Loucy (cell line): Measurements from ENCODE around the gene HELZ.

ENCODE experiments used
- H2AFZ ChIP-seq: fragments of 200-600 bp; sonication (generic); 2 replicates; pipeline ENCODE4 v1.6.0; 2016; ENCODE audit warnings: antibody characterized with exemption, mild to moderate bottlenecking, low read length, moderate library complexity
- H3F3A ChIP-seq: fragments of 200-600 bp; 2 replicates; pipeline ENCODE4 v1.6.0; 2016; ENCODE audit warnings: antibody characterized with exemption, low read depth, mild to moderate bottlenecking
- H3K27me3 ChIP-seq: fragments of 200-600 bp; sonication (generic); 2 replicates; pipeline ENCODE4 v1.6.1; 2014; ENCODE audit warnings: low read length, mild to moderate bottlenecking; ENCODE audit not compliant: insufficient read depth, poor library complexity, severe bottlenecking
- H3K36me3 ChIP-seq: fragments of 200-600 bp; sonication (generic); 2 replicates; pipeline ENCODE4 v1.6.1; 2016; ENCODE audit warnings: low read length; ENCODE audit not compliant: insufficient read depth
- H3K4me1 ChIP-seq: fragments of 200-600 bp; sonication (generic); 2 replicates; pipeline ENCODE4 v1.5.1; 2014; ENCODE audit warnings: low read length, mild to moderate bottlenecking; ENCODE audit not compliant: insufficient read depth, poor library complexity, severe bottlenecking
- H3K4me2 ChIP-seq: fragments of 200-600 bp; sonication (generic); 2 replicates; pipeline ENCODE4 v1.6.0; 2014; ENCODE audit warnings: antibody characterized with exemption, low read length, low read depth, mild to moderate bottlenecking; ENCODE audit not compliant: poor library complexity, severe bottlenecking
- H3K4me3 ChIP-seq: fragments of 200-600 bp; sonication (generic); 2 replicates; pipeline ENCODE4 v1.5.1; 2014; ENCODE audit warnings: low read length, mild to moderate bottlenecking, mixed read lengths; ENCODE audit not compliant: poor library complexity, severe bottlenecking
- H3K79me2 ChIP-seq: fragments of 200-600 bp; sonication (generic); 2 replicates; pipeline ENCODE4 v1.6.1; 2014; ENCODE audit warnings: low read length; ENCODE audit not compliant: insufficient read depth
- H3K9ac ChIP-seq: fragments of 200-600 bp; sonication (generic); 2 replicates; pipeline ENCODE4 v1.6.0; 2014; ENCODE audit warnings: mild to moderate bottlenecking, low read depth, low read length, moderate library complexity; ENCODE audit not compliant: poor library complexity, severe bottlenecking
- H3K9me2 ChIP-seq: fragments of 200-600 bp; sonication (generic); replicated peaks from 2 replicates; pipeline ENCODE4 v1.6.1; 2016; ENCODE audit warnings: low read depth, low read length, mixed read lengths
- H3K9me3 ChIP-seq: fragments of 200-600 bp; sonication (generic); 2 replicates; pipeline ENCODE4 v1.6.1; 2014; ENCODE audit warnings: mild to moderate bottlenecking, antibody characterized with exemption, low read length, low read depth; ENCODE audit not compliant: insufficient read depth
- H4K20me1 ChIP-seq: fragments of 200-600 bp; sonication (generic); 2 replicates; pipeline ENCODE4 v1.6.0; 2014; ENCODE audit warnings: antibody characterized with exemption, low read length, mild to moderate bottlenecking; ENCODE audit not compliant: insufficient read depth, poor library complexity, severe bottlenecking
- CTCF ChIP-seq: fragments of 200-600 bp; sonication (generic); conservative IDR thresholded peaks from 2 replicates; pipeline ENCODE4 v1.5.1; 2014; ENCODE audit warnings: mild to moderate bottlenecking, antibody characterized with exemption, low read length
- EZH2phosphoT487 ChIP-seq: fragments of 200-600 bp; IDR thresholded peaks from 2 replicates; pipeline ENCODE4 v1.6.1; 2018; ENCODE audit warnings: antibody characterized with exemption, mild to moderate bottlenecking, moderate library complexity, borderline replicate concordance

Gene HELZ

GRCh38 chr17:67196422-67196821 is 48.6 kb downstream of the HELZ start:
- H3K27me3 ChIP-seq = no peaks in the 10 kb centered on the region
- H3K79me2 ChIP-seq = peaks cover 4% of the 10 kb centered on the region; the same call in 1 of the 2 replicates
- no peaks in the 10 kb centered on the region for H3K9me3 ChIP-seq
- H3K9me2 ChIP-seq = no peaks in the 10 kb centered on the region
- peaks cover 71% of the 10 kb centered on the region for H3K36me3 ChIP-seq
- H3K4me1 ChIP-seq = no peaks in the 10 kb centered on the region
- no peak overlapping the region for H3K4me3 ChIP-seq
- H4K20me1 ChIP-seq = no peaks in the 10 kb centered on the region
- TF ChIP-seq EZH2phosphoT487 (no peak), CTCF (no peak)
- no peak overlapping the region for H2AFZ ChIP-seq
- H3K9ac ChIP-seq = no peak overlapping the region
- no peak overlapping the region for H3K4me2 ChIP-seq
- H3F3A ChIP-seq = no peaks in the 10 kb centered on the region

GRCh38 chr17:67194134-67194533 is 50.9 kb downstream of the HELZ start:
- no peak overlapping the region for H3K4me2 ChIP-seq
- H3K79me2 ChIP-seq = no peaks in the 10 kb centered on the region
- H3K27me3 ChIP-seq = no peaks in the 10 kb centered on the region
- no peak overlapping the region for H3K9ac ChIP-seq
- peaks cover 66% of the 10 kb centered on the region for H3K36me3 ChIP-seq
- no peaks in the 10 kb centered on the region for H3K4me1 ChIP-seq
- no peaks in the 10 kb centered on the region for H3K9me3 ChIP-seq
- no peaks in the 10 kb centered on the region for H3F3A ChIP-seq
- H2AFZ ChIP-seq = no peak overlapping the region
- H3K4me3 ChIP-seq = no peak overlapping the region
- H3K9me2 ChIP-seq = no peaks in the 10 kb centered on the region
- TF ChIP-seq EZH2phosphoT487 (no peak), CTCF (no peak)
- H4K20me1 ChIP-seq = no peaks in the 10 kb centered on the region

DNA sequence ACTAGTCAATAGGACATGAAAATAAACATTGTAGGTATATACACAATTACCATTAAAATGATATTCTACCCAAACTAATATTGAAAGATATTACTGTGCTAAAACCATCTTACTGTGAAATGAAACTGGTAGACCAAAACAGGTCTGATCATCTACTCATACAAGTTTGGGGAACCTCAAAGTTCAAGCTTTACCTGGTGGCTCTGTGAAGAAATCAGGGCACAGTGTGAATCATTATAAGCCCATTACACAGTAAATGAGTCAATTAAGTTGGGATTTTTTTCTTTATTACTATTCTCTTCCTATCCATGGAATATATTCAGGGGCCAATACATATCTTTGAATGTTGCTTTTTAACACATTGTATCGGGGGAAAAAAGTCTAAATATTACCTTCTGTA is 57.1 kb downstream of the HELZ start:
- Histone ChIP-seq H4K20me1 (no peaks in the 10 kb centered on the region), H2AFZ (no peak overlapping the region), H3K9me3 (no peaks in the 10 kb centered on the region), H3K4me3 (no peak overlapping the region), H3K27me3 (no peaks in the 10 kb centered on the region), H3F3A (no peaks in the 10 kb centered on the region), H3K4me2 (no peak overlapping the region), H3K79me2 (no peaks in the 10 kb centered on the region), H3K9me2 (no peaks in the 10 kb centered on the region), H3K36me3 (peaks cover 46% of the 10 kb centered on the region; the same call in 1 of the 2 replicates), H3K4me1 (no peaks in the 10 kb centered on the region), H3K9ac (no peak overlapping the region)
- TF ChIP-seq CTCF = no peak
- TF ChIP-seq EZH2phosphoT487 = no peak
